Activated CD8-positive, alpha-beta T cell treated with anti-CD3 and anti-CD28 coated beads, Interleukin-2, amount 10 ng/mL, durations not matched to agents 7 days and 5 days (primary cell): ENCODE results near the gene LETMD1. TPM values are rescaled to one million over a fixed set of nuclear protein-coding genes. Genes with fewer than 3 reads are reported as not detected.

ENCODE experiments used
- ATAC-seq: fragments of 150-1000 bp; cut with Tn5 transposase; one replicate; pipeline ENCODE4 v1.10.0; 2021; ENCODE audit warnings: moderate library complexity
- CTCF ChIA-PET: fragments of 350-600 bp; sonication (Branson Sonifier 250); formaldehyde crosslinking; loops from one replicate; lab custom pipeline; 2021; ENCODE audit warnings: antibody characterized with exemption; lab: Charles Lee
- POLR2A ChIA-PET: fragments of 350-600 bp; sonication (Branson Sonifier 250); formaldehyde crosslinking; loops from one replicate; lab custom pipeline; 2021; ENCODE audit warnings: antibody characterized with exemption; lab: Charles Lee
- DNase-seq: peaks from one replicate; pipeline ENCODE4 v3.0.0-alpha.2; 2020
- H3K27ac Mint-ChIP-seq: one replicate; pipeline ENCODE4 v1.8.0; 2021; ENCODE audit warnings: mild to moderate bottlenecking, mixed read lengths
- H3K27me3 Mint-ChIP-seq: one replicate; pipeline ENCODE4 v1.8.0; 2021; ENCODE audit warnings: low read depth, mixed read lengths
- H3K36me3 Mint-ChIP-seq: one replicate; pipeline ENCODE4 v1.8.0; 2021; ENCODE audit warnings: low read depth, mixed read lengths
- H3K4me1 Mint-ChIP-seq: one replicate; pipeline ENCODE4 v1.8.0; 2021; ENCODE audit warnings: low read depth, mixed read lengths
- H3K4me3 Mint-ChIP-seq: one replicate; pipeline ENCODE4 v1.8.0; 2021; ENCODE audit warnings: mild to moderate bottlenecking, mixed read lengths
- H3K9me3 Mint-ChIP-seq: one replicate; pipeline ENCODE4 v1.8.0; 2022; ENCODE audit warnings: mixed read lengths; ENCODE audit not compliant: insufficient read depth
- total RNA-seq, 2 experiments: library from RNA; stranded (reverse); gene quantifications; one replicate each; pipeline ENCODE4 v1.2.3, GENCODE V29; 2021

Gene LETMD1
- total RNA-seq: 10 to 100 TPM; 60.1 to 69.7 TPM

GRCh38 chr12:51047655-51048540 lies at the start of gene LETMD1:
TSS of gene LETMD1 (plus strand) at chr12:51048327. CDS start at chr12:51048357, 30 bp downstream.
- CTCF ChIA-PET: interaction anchor here (0.6 to 3.1 kb wide), 21 partner anchors 13 to 294 kb away, joined by 3 to 15 read pairs (median 3); partner anchors contain the start of genes BIN2, CSRNP2, SLC11A2 and SMAGP
- H3K4me1 Mint-ChIP-seq: peaks cover 31% of the 10 kb centered on the region
- H3K9me3 Mint-ChIP-seq: no peaks in the 10 kb centered on the region

GRCh38 chr12:50999093-50999492 lies 49.0 kb upstream of the LETMD1 start:
- H3K4me1 Mint-ChIP-seq: no peaks in the 10 kb centered on the region
- DNase-seq: no peak
- POLR2A ChIA-PET: no interaction called here
- H3K4me3 Mint-ChIP-seq: no peak overlapping the region
- CTCF ChIA-PET: interaction anchor here (1.3 to 2.1 kb wide), 2 partner anchors 10 to 12 kb away, joined by 5 to 6 read pairs; no protein-coding TSS in a partner anchor
- no peak overlapping the region for H3K27ac Mint-ChIP-seq
- H3K36me3 Mint-ChIP-seq: peaks cover 44% of the 10 kb centered on the region
- ATAC-seq: no peak
- no peaks in the 10 kb centered on the region for H3K27me3 Mint-ChIP-seq
- H3K9me3 Mint-ChIP-seq: no peaks in the 10 kb centered on the region

More at GRCh38 chr12:51047655-51048540, at the start of gene LETMD1:
- DNase-seq (peak; percentile 96), ATAC-seq (peak; percentile 99)
- Mint-ChIP-seq H3K27me3 (no peaks in the 10 kb centered on the region), H3K36me3 (peaks cover 20% of the 10 kb centered on the region), H3K27ac (peak within 1 kb of the TSS; percentile 87), H3K4me3 (peak within 1 kb of the TSS; percentile 88)
- POLR2A ChIA-PET: interaction anchor here (0.7 to 2.6 kb wide), 11 partner anchors 19 to 293 kb away, joined by 3 to 18 read pairs (median 3); partner anchors contain the start of genes ATF1, CSRNP2, DAZAP2 and POU6F1

GRCh38 chr12:51000245-51000644 lies 47.9 kb upstream of the LETMD1 start:
- H3K27me3 Mint-ChIP-seq: no peaks in the 10 kb centered on the region

GRCh38 chr12:51001799-51002198 lies 46.3 kb upstream of the LETMD1 start:
- H3K36me3 Mint-ChIP-seq: peaks cover 37% of the 10 kb centered on the region
- H3K9me3 Mint-ChIP-seq: no peaks in the 10 kb centered on the region
- POLR2A ChIA-PET: no interaction called here
- no peak overlapping the region for H3K4me3 Mint-ChIP-seq
- H3K27ac Mint-ChIP-seq: no peak overlapping the region
- CTCF ChIA-PET: no interaction called here
- no peak for ATAC-seq
- H3K4me1 Mint-ChIP-seq: no peaks in the 10 kb centered on the region
- DNase-seq: no peak
- no peaks in the 10 kb centered on the region for H3K27me3 Mint-ChIP-seq

More at GRCh38 chr12:51000245-51000644, 47.9 kb upstream of the LETMD1 start:
- POLR2A ChIA-PET: no interaction called here
- H3K4me3 Mint-ChIP-seq: no peak overlapping the region
- no peaks in the 10 kb centered on the region for H3K4me1 Mint-ChIP-seq
- DNase-seq (no peak), ATAC-seq (no peak)
- H3K36me3 Mint-ChIP-seq: peaks cover 40% of the 10 kb centered on the region
- CTCF ChIA-PET: no interaction called here
- H3K27ac Mint-ChIP-seq: no peak overlapping the region
- no peaks in the 10 kb centered on the region for H3K9me3 Mint-ChIP-seq

GRCh38 chr12:51004504-51004903 lies 43.6 kb upstream of the LETMD1 start:
- DNase-seq (no peak), ATAC-seq (no peak)
- no peaks in the 10 kb centered on the region for H3K27me3 Mint-ChIP-seq
- POLR2A ChIA-PET: no interaction called here
- CTCF ChIA-PET: no interaction called here
- H3K27ac Mint-ChIP-seq: no peak overlapping the region
- no peaks in the 10 kb centered on the region for H3K9me3 Mint-ChIP-seq
- no peak overlapping the region for H3K4me3 Mint-ChIP-seq
- H3K4me1 Mint-ChIP-seq: peaks cover 9% of the 10 kb centered on the region
- peaks cover 41% of the 10 kb centered on the region for H3K36me3 Mint-ChIP-seq

- DNase-seq: no peak
- CTCF ChIA-PET: interaction anchor here (1.2 to 1.4 kb wide), 2 partner anchors 21 to 44 kb away, joined by 3 to 4 read pairs; partner anchors contain the start of gene SLC11A2
- peaks cover 40% of the 10 kb centered on the region for H3K36me3 Mint-ChIP-seq
- no peak for ATAC-seq
- H3K4me1 Mint-ChIP-seq: peaks cover 12% of the 10 kb centered on the region
- POLR2A ChIA-PET: no interaction called here
- no peak overlapping the region for H3K4me3 Mint-ChIP-seq
- H3K27me3 Mint-ChIP-seq: no peaks in the 10 kb centered on the region
- no peaks in the 10 kb centered on the region for H3K9me3 Mint-ChIP-seq
- no peak overlapping the region for H3K27ac Mint-ChIP-seq
Measured at GRCh38 chr12:51005030-51005429, 43.1 kb upstream of the LETMD1 start.

- Mint-ChIP-seq H3K4me1 (peaks cover 12% of the 10 kb centered on the region), H3K4me3 (no peak overlapping the region), H3K27me3 (no peaks in the 10 kb centered on the region), H3K9me3 (no peaks in the 10 kb centered on the region), H3K36me3 (peaks cover 34% of the 10 kb centered on the region), H3K27ac (no peak overlapping the region)
- POLR2A ChIA-PET: no interaction called here
- DNase-seq (no peak), ATAC-seq (no peak)
- CTCF ChIA-PET: interaction anchor here (1.2 to 1.4 kb wide), 3 partner anchors 20 to 241 kb away, joined by 3 to 4 read pairs (median 4); partner anchors contain the start of gene SLC11A2
Measured at GRCh38 chr12:51005671-51006070, 42.5 kb upstream of the LETMD1 start.

- ATAC-seq: no peak
- Mint-ChIP-seq H3K9me3 (no peaks in the 10 kb centered on the region), H3K36me3 (peaks cover 30% of the 10 kb centered on the region), H3K27ac (peak overlapping the region; percentile 75), H3K27me3 (no peaks in the 10 kb centered on the region), H3K4me1 (peaks cover 19% of the 10 kb centered on the region), H3K4me3 (peak overlapping the region; percentile 52)
- POLR2A ChIA-PET: interaction anchor here (1.0 to 1.6 kb wide), 3 partner anchors 18 to 230 kb away, joined by 3 to 8 read pairs (median 3); partner anchors contain the start of genes DAZAP2 and SLC11A2
- DNase-seq: no peak
- CTCF ChIA-PET: interaction anchor here (1.2 to 2.7 kb wide), 7 partner anchors 9 to 243 kb away, joined by 3 to 19 read pairs (median 8); partner anchors contain the start of gene SLC11A2
Measured at GRCh38 chr12:51008329-51009055, 39.6 kb upstream of the LETMD1 start.

GRCh38 chr12:51009056-51009440 lies 39.1 kb upstream of the LETMD1 start:
- DNase-seq (peak; percentile 73), ATAC-seq (peak; percentile 98)
- Mint-ChIP-seq H3K36me3 (peaks cover 27% of the 10 kb centered on the region), H3K4me3 (peak overlapping the region; percentile 52), H3K27me3 (no peaks in the 10 kb centered on the region), H3K4me1 (peaks cover 19% of the 10 kb centered on the region), H3K9me3 (no peaks in the 10 kb centered on the region), H3K27ac (peak overlapping the region; percentile 75)
- ChIA-PET POLR2A (interaction anchor here (1.0 to 1.6 kb wide), 3 partner anchors 17 to 229 kb away, joined by 3 to 8 read pairs (median 3); partner anchors contain the start of genes DAZAP2 and SLC11A2), CTCF (interaction anchor here (0.8 to 2.7 kb wide), 11 partner anchors 10 to 333 kb away, joined by 3 to 19 read pairs (median 6); partner anchors contain the start of gene SLC11A2)

GRCh38 chr12:51011955-51012354 lies 36.2 kb upstream of the LETMD1 start:
- no peak overlapping the region for H3K4me3 Mint-ChIP-seq
- peaks cover 14% of the 10 kb centered on the region for H3K36me3 Mint-ChIP-seq
- ATAC-seq (no peak), DNase-seq (no peak)
- H3K4me1 Mint-ChIP-seq: peaks cover 19% of the 10 kb centered on the region
- POLR2A ChIA-PET: no interaction called here
- no peaks in the 10 kb centered on the region for H3K27me3 Mint-ChIP-seq
- CTCF ChIA-PET: interaction anchor here (0.8 to 1.3 kb wide), 3 partner anchors 10 to 250 kb away, joined by 3 to 5 read pairs (median 4); no protein-coding TSS in a partner anchor
- no peak overlapping the region for H3K27ac Mint-ChIP-seq
- H3K9me3 Mint-ChIP-seq: no peaks in the 10 kb centered on the region
